MCF 10A (cell line): ENCODE data around the gene LRRFIP1. TPM values are rescaled to one million over a fixed set of nuclear protein-coding genes. Genes with fewer than 3 reads are reported as not detected.

Experiments used
- BruUV-seq: library from RNA; stranded (reverse); fragments of 400-500 nt; replicated peaks from 2 replicates; lab custom pipeline; 2021; lab: Mats Ljungman, UMichigan
- CTCF ChIA-PET: fragments of 300-600 bp; sonication (Branson Sonifier 250); formaldehyde crosslinking; extraction: SDS; loops from one replicate; lab custom pipeline; 2021; ENCODE audit warnings: antibody characterized with exemption, inconsistent platforms; lab: Yijun Ruan, JAX
- POLR2A ChIA-PET: fragments of 300-600, 350-650 bp; sonication (Branson Sonifier 250); formaldehyde crosslinking; extraction: SDS; loops from one replicate; lab custom pipeline; 2020; ENCODE audit warnings: antibody characterized with exemption, inconsistent platforms; lab: Yijun Ruan, JAX
- DNase-seq: peaks from one replicate; pipeline ENCODE4 v3.0.0-alpha.2; 2018; ENCODE audit not compliant: unreplicated experiment
- H3K27ac Mint-ChIP-seq: one replicate; pipeline ENCODE4 v1.8.0; 2022; ENCODE audit warnings: mild to moderate bottlenecking, low read depth, mixed read lengths; ENCODE audit not compliant: unreplicated experiment
- H3K27me3 Mint-ChIP-seq: one replicate; pipeline ENCODE4 v1.8.0; 2022; ENCODE audit warnings: mixed read lengths; ENCODE audit not compliant: insufficient read depth, unreplicated experiment
- H3K36me3 Mint-ChIP-seq: one replicate; pipeline ENCODE4 v1.8.0; 2022; ENCODE audit warnings: mild to moderate bottlenecking, moderate library complexity, mixed read lengths; ENCODE audit not compliant: insufficient read depth, unreplicated experiment
- H3K4me1 Mint-ChIP-seq: one replicate; pipeline ENCODE4 v1.8.0; 2022; ENCODE audit warnings: mixed read lengths; ENCODE audit not compliant: insufficient read depth, unreplicated experiment
- H3K4me3 Mint-ChIP-seq: one replicate; pipeline ENCODE4 v1.8.0; 2022; ENCODE audit warnings: mild to moderate bottlenecking, moderate library complexity, mixed read lengths; ENCODE audit not compliant: unreplicated experiment
- H3K9me3 Mint-ChIP-seq: one replicate; pipeline ENCODE4 v1.8.0; 2022; ENCODE audit warnings: mixed read lengths; ENCODE audit not compliant: unreplicated experiment
- CTCF ChIP-seq: fragments of 200-600 bp; IDR thresholded peaks from one replicate; pipeline ENCODE4 v1.8.0; 2022; ENCODE audit warnings: antibody characterized with exemption, mild to moderate bottlenecking; ENCODE audit not compliant: unreplicated experiment
- intact Hi-C: fragments of 100-400 bp; cut with micrococcal nuclease; formaldehyde crosslinking; loops from 2 replicates; pipeline ENCODE4 v1.14.1; 2022
- total RNA-seq: library from RNA; stranded (reverse); gene quantifications from 2 replicates; pipeline ENCODE4 v1.2.3, GENCODE V29; 2022

LRRFIP1 gene
- total RNA-seq, 1 experiment from 2014 or later, result 197 TPM

GRCh38 chr2:237695201-237695780 is 67.9 kb downstream of the LRRFIP1 start:
- H3K36me3 Mint-ChIP-seq, result no peaks in the 10 kb centered on the region
- no peak for TF ChIP-seq CTCF
- BruUV-seq, result TSS peak; percentile 61
- peak overlapping the region; percentile 98 for H3K27ac Mint-ChIP-seq
- peaks cover 43% of the 10 kb centered on the region for H3K4me1 Mint-ChIP-seq
- no peaks in the 10 kb centered on the region for H3K9me3 Mint-ChIP-seq
- DNase-seq, result peak; percentile 94
- no peaks in the 10 kb centered on the region for H3K27me3 Mint-ChIP-seq
- POLR2A ChIA-PET, result interaction anchor here (0.6 to 10.0 kb wide), 7 partner anchors 9 to 610 kb away, joined by 3 to 150 read pairs (median 11); no protein-coding TSS in a partner anchor
- intact Hi-C loops, result loop anchor here (2.0 kb wide), 1 partner anchor 22 kb away; no protein-coding TSS in a partner anchor
- CTCF ChIA-PET, result interaction anchor here (0.6 to 0.7 kb wide), 2 partner anchors 33 to 920 kb away, joined by 3 read pairs; no protein-coding TSS in a partner anchor
- peak overlapping the region; percentile 83 for H3K4me3 Mint-ChIP-seq

GRCh38 chr2:237696461-237696860 is 69.1 kb downstream of the LRRFIP1 start:
- POLR2A ChIA-PET, result interaction anchor here (0.6 to 6.9 kb wide), 10 partner anchors 8 to 365 kb away, joined by 3 to 148 read pairs (median 4); partner anchors contain the start of gene SCLY
- CTCF ChIA-PET, result interaction anchor here (0.8 to 3.1 kb wide), 5 partner anchors 8 to 48 kb away, joined by 3 to 21 read pairs (median 4); no protein-coding TSS in a partner anchor
- no peaks in the 10 kb centered on the region for H3K36me3 Mint-ChIP-seq
- DNase-seq, result no peak
- peak overlapping the region; percentile 98 for H3K27ac Mint-ChIP-seq
- peak overlapping the region; percentile 83 for H3K4me3 Mint-ChIP-seq
- intact Hi-C loops, result no loop called here
- H3K27me3 Mint-ChIP-seq, result no peaks in the 10 kb centered on the region
- BruUV-seq, result no TSS peak
- peaks cover 45% of the 10 kb centered on the region for H3K4me1 Mint-ChIP-seq
- no peak for TF ChIP-seq CTCF
- H3K9me3 Mint-ChIP-seq, result no peaks in the 10 kb centered on the region

GRCh38 chr2:237697586-237698357 is 70.4 kb downstream of the LRRFIP1 start:
- Mint-ChIP-seq H3K4me1 (peaks cover 54% of the 10 kb centered on the region), H3K36me3 (no peaks in the 10 kb centered on the region), H3K27me3 (no peaks in the 10 kb centered on the region), H3K27ac (peak overlapping the region; percentile 27), H3K9me3 (no peaks in the 10 kb centered on the region), H3K4me3 (no peak overlapping the region)
- DNase-seq, result no peak
- POLR2A ChIA-PET, result interaction anchor here (0.6 to 6.9 kb wide), 14 partner anchors 10 to 823 kb away, joined by 3 to 148 read pairs (median 4); partner anchors contain the start of gene SCLY
- BruUV-seq, result no TSS peak
- TF ChIP-seq CTCF, result no peak
- CTCF ChIA-PET, result interaction anchor here (0.8 to 3.1 kb wide), 4 partner anchors 10 to 47 kb away, joined by 3 to 21 read pairs (median 8); no protein-coding TSS in a partner anchor
- intact Hi-C loops, result no loop called here

- no peak for DNase-seq
- H3K36me3 Mint-ChIP-seq, result no peaks in the 10 kb centered on the region
- no TSS peak for BruUV-seq
- no peak overlapping the region for H3K4me3 Mint-ChIP-seq
- no peak overlapping the region for H3K27ac Mint-ChIP-seq
- TF ChIP-seq CTCF, result no peak
- intact Hi-C loops, result no loop called here
- POLR2A ChIA-PET, result interaction anchor here (0.6 to 6.9 kb wide), 3 partner anchors 10 to 122 kb away, joined by 3 to 148 read pairs (median 6); no protein-coding TSS in a partner anchor
- peaks cover 55% of the 10 kb centered on the region for H3K4me1 Mint-ChIP-seq
- CTCF ChIA-PET, result interaction anchor here (0.9 to 3.1 kb wide), 2 partner anchors 11 to 25 kb away, joined by 3 to 21 read pairs; no protein-coding TSS in a partner anchor
- H3K27me3 Mint-ChIP-seq, result no peaks in the 10 kb centered on the region
- no peaks in the 10 kb centered on the region for H3K9me3 Mint-ChIP-seq
These were observed 70.9 kb downstream of the LRRFIP1 start for GRCh38 chr2:237698358-237698694.
